ENCODE data around the gene CLDN6. TPM values are rescaled to one million over a fixed set of nuclear protein-coding genes. Genes with fewer than 3 reads are reported as not detected.
A peak's percentile ranks its signal among the peaks of the same experiment; 100 is the strongest.

CLDN6 gene
- total and polyA plus RNA-seq, 2 of the 13 experiments (the other 11 are each of a cell fraction or from before 2014, with no cell fraction given): 5.9 to 7.6 TPM

- TF ChIP-seq ZFP36L1 (CRISPR knock-in tag; IDR thresholded peaks at IDR 0.05) (0 out of 2 replicates have a peak, but pooled peaks have one; percentile 60), PRDM10 (CRISPR knock-in tag; IDR thresholded peaks at IDR 0.05; ENCODE audit: low read depth) (0 out of 2 replicates have a peak, but pooled peaks have one; percentile 20), NCOA1 (CRISPR knock-in tag; IDR thresholded peaks at IDR 0.05) (no peak), POLR2AphosphoS5 (IDR thresholded peaks at IDR 0.05; ENCODE audit: low read depth, low read length) (no peak), BHLHE40 (IDR thresholded peaks at IDR 0.05; ENCODE audit: low read length) (no peak), ZHX2 (IDR thresholded peaks at IDR 0.05; ENCODE audit: low read depth) (no peak), ZHX2 (CRISPR knock-in tag; IDR thresholded peaks at IDR 0.05; ENCODE audit: borderline replicate concordance) (no peak), ARID2 (CRISPR knock-in tag; IDR thresholded peaks at IDR 0.05; ENCODE audit: borderline replicate concordance) (no peak), GPN1 (CRISPR knock-in tag; IDR thresholded peaks at IDR 0.05; ENCODE audit: borderline replicate concordance) (no peak), TFDP2 (CRISPR knock-in tag; IDR thresholded peaks at IDR 0.05) (peak; percentile 95), ZNF282 (IDR thresholded peaks at IDR 0.05; ENCODE audit: partially characterized antibody) (no peak), MTA3 (CRISPR knock-in tag; IDR thresholded peaks at IDR 0.05) (no peak), KDM2A (CRISPR knock-in tag; IDR thresholded peaks at IDR 0.05; ENCODE audit: borderline replicate concordance, low read depth) (peak; percentile 92)
Observed at GRCh38 chr16:3003582-3004270, 14.3 kb downstream of the CLDN6 start (continued).
